ENCODE data around the gene ACMSD.

DNA sequence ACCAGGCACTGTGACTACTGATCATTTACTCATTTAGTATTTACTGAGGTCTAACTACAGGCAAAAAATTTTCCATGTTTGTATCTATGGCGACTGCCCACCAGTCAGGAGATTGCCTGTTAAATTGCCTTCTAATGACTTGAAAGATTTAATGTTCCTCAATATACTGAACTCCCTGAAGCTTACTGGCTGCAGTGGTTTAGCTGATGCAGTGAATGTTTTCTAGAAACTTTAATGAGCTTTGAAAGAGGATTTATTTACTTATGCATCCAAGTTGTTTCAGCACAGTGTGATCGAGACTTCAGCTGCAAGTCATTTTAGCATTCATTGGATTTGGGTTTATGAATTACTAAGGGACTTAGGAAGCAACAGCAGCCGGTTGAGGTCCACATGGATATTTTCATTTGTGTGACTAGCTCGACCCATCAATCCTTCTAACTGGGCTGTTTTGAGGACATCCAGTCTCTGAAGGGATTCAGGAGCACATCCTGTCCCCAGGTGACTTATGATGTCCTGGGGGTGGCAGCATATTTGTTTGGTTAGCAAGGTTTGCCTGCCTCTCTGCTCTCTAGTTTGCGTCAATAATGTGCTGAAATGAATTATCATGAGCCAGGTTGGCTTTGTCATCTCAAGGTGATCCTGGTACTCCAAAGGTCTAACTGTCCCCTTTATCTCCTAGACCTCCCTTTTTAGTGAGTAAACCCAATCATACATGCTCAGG is 26.8 kb downstream of the ACMSD start:
- TF ChIP-seq ZNF775 (CRISPR knock-in tag; IDR thresholded peaks at IDR 0.05; ENCODE audit: borderline replicate concordance) (no peak), CBFB (CRISPR knock-in tag; IDR thresholded peaks at IDR 0.05) (no peak)
